Chondrocyte (in vitro differentiated cells): Measurements from ENCODE around the gene WDR1. TPM values are rescaled to one million over a fixed set of nuclear protein-coding genes. Genes with fewer than 3 reads are reported as not detected.

Experiments
- DNase-seq: peaks from one replicate; pipeline ENCODE4 v3.0.0; 2021; ENCODE audit warnings: mixed read lengths, low spot score
- H3K27ac Mint-ChIP-seq: one replicate; pipeline ENCODE4 v1.8.0; 2021; ENCODE audit warnings: mild to moderate bottlenecking, moderate library complexity, mixed read lengths; ENCODE audit not compliant: unreplicated experiment
- H3K27me3 Mint-ChIP-seq: 2 replicates; pipeline ENCODE4 v1.8.0; 2021; ENCODE audit warnings: low read depth, mixed read lengths
- H3K36me3 Mint-ChIP-seq: 2 replicates; pipeline ENCODE4 v1.8.0; 2021; ENCODE audit warnings: low read depth, mixed read lengths
- H3K4me1 Mint-ChIP-seq: 2 replicates; pipeline ENCODE4 v1.8.0; 2021; ENCODE audit warnings: low read depth, mild to moderate bottlenecking, mixed read lengths
- H3K4me3 Mint-ChIP-seq: one replicate; pipeline ENCODE4 v1.8.0; 2021; ENCODE audit warnings: mild to moderate bottlenecking, moderate library complexity, mixed read lengths; ENCODE audit not compliant: unreplicated experiment
- H3K9me3 Mint-ChIP-seq: 2 replicates; pipeline ENCODE4 v1.8.0; 2021; ENCODE audit warnings: low read depth, mixed read lengths
- CTCF ChIP-seq: fragments of 200-600 bp; sonication (generic); IDR thresholded peaks from 2 replicates; pipeline ENCODE4 v1.5.0; 2021; ENCODE audit warnings: antibody characterized with exemption, mild to moderate bottlenecking, moderate library complexity
- total RNA-seq: library from RNA; stranded (reverse); gene quantifications from 3 replicates; pipeline ENCODE4 v1.2.1, GENCODE V29; 2021

WDR1 gene
- total RNA-seq, 1 donor from 2014 or later, result 483 TPM

- H3K4me1 Mint-ChIP-seq, result peaks cover 9% of the 10 kb centered on the region
- peaks cover 46% of the 10 kb centered on the region for H3K36me3 Mint-ChIP-seq
These were observed 42.4 kb downstream of the WDR1 start for GRCh38 chr4:10074076-10074766.

GRCh38 chr4:10072420-10073017, 44.1 kb downstream of the WDR1 start:
- H3K4me1 Mint-ChIP-seq, result no peaks in the 10 kb centered on the region
- no peak for DNase-seq
- TF ChIP-seq CTCF, result no peak
- no peak overlapping the region for H3K4me3 Mint-ChIP-seq
- H3K9me3 Mint-ChIP-seq, result no peaks in the 10 kb centered on the region
- peaks cover 45% of the 10 kb centered on the region for H3K36me3 Mint-ChIP-seq
- no peak overlapping the region for H3K27ac Mint-ChIP-seq
- H3K27me3 Mint-ChIP-seq, result no peaks in the 10 kb centered on the region

More at GRCh38 chr4:10074076-10074766, 42.4 kb downstream of the WDR1 start:
- no peaks in the 10 kb centered on the region for H3K27me3 Mint-ChIP-seq
- no peaks in the 10 kb centered on the region for H3K9me3 Mint-ChIP-seq
- no peak for TF ChIP-seq CTCF
- peak overlapping the region; percentile 51 for H3K27ac Mint-ChIP-seq
- H3K4me3 Mint-ChIP-seq, result no peak overlapping the region
- DNase-seq, result no peak

DNA sequence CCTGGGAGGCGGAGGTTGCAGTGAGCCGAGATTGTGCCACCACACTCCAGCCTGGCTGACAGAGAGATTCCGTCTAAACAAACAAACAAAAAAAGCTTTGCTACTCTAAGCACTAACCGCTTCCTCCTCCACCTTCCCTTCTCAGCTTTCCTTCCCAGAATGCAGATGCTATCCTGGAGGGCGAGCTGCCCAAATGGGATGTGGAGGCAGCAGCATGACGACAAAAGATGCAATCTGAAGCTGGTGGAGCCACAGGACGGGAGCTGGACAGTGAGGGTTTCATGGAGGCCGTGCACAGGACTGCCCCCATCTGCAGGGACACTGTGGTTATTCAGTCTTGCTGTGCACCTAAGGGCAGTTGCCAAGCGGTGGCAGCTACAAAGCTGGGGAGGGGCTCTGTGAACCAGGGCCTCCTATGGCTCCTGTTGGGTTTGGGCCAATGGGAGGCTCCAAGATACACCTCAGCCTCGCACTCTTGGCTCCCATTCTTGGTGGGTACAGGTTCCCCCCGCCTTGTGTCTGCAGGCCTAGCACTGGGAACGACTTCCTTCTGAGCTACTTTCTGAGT, 47.4 kb downstream of the WDR1 start:
- DNase-seq, result no peak
- no peak overlapping the region for H3K4me3 Mint-ChIP-seq
- no peak overlapping the region for H3K27ac Mint-ChIP-seq
- no peak for TF ChIP-seq CTCF
- no peaks in the 10 kb centered on the region for H3K9me3 Mint-ChIP-seq
- no peaks in the 10 kb centered on the region for H3K4me1 Mint-ChIP-seq
- no peaks in the 10 kb centered on the region for H3K27me3 Mint-ChIP-seq
- peaks cover 27% of the 10 kb centered on the region for H3K36me3 Mint-ChIP-seq

DNA sequence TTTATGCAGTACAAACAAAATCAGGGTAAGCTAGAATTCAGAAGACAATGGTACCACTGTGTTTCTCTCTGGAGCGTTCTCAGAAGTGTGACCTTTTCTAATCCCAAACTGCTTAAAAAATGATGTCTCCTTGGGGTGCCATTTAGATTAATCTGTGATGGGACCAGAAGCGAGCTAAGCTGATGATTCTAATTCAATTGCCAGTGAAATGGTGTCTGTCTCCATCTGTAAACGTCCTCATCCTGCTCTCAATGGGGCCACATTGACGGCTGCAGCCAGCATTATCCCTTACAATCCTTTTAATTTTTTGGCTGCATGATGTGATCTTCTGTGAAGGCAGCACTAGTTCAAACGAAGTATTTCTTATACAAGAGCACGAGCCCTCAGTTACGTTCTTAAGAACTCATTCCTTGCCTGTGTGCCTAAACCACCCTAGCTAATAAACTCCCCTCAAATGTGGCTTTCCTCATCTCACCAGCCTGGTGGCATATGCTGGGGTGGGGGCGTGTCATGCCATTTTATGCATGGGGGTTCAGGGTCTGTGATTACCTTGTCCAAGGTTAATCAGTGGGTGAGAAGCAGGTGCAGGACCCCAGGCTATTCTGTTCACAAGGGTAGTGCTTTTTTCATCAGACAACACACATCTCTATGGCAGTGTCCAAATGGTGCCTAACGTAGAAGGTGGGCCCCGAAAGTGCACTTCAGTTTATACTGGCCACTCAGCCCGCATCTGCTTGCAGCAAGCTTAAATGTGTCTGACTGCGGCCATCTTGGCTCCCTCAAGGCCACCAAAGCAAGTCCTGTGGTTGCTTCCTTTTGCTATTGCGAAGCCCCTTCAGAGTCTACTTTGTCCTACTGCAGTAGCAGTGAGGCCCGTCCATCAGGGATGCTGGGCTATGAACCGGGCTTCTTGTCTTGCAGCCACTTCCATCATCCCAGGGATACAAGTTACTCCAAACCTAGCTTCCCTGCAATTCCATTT, 49.6 kb downstream of the WDR1 start:
- TF ChIP-seq CTCF, result no peak
- Mint-ChIP-seq H3K9me3 (no peaks in the 10 kb centered on the region), H3K27ac (no peak overlapping the region), H3K4me1 (no peaks in the 10 kb centered on the region), H3K36me3 (peaks cover 10% of the 10 kb centered on the region), H3K4me3 (no peak overlapping the region), H3K27me3 (no peaks in the 10 kb centered on the region)
- DNase-seq, result no peak

DNA sequence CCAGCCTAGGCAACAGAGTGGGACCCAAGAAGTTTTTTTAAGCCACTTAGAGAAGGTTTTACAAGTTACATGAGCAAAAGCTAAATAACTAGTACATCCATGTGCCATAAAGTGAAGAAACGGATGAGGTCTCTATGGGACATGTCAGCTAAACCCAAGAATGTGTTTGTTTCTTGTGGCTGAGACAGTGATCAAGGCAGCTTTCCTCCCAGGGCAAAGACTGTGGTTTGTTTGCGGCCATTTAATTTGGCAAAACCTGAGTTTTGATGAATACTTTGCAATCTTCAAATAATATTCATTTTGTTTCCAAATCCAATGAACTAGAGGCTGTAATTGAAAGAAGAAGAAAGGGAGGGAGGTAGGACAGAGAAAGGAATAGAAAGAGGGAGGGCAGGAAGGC, 50.4 kb downstream of the WDR1 start:
- no peaks in the 10 kb centered on the region for H3K27me3 Mint-ChIP-seq
- DNase-seq, result no peak
- no peaks in the 10 kb centered on the region for H3K4me1 Mint-ChIP-seq
- H3K4me3 Mint-ChIP-seq, result no peak overlapping the region
- H3K27ac Mint-ChIP-seq, result no peak overlapping the region
- no peaks in the 10 kb centered on the region for H3K9me3 Mint-ChIP-seq
- no peak for TF ChIP-seq CTCF
- H3K36me3 Mint-ChIP-seq, result peaks cover 10% of the 10 kb centered on the region
